SK-N-SH (cell line): ENCODE measurements around the gene F11.

Experiments used
- CTCF ChIP-seq: fragments of 200-600 bp; sonication (generic); IDR thresholded peaks from 2 replicates; pipeline ENCODE4 v1.6.1; 2017; ENCODE audit warnings: antibody characterized with exemption, mild to moderate bottlenecking, moderate library complexity
- SIN3A ChIP-seq: IDR thresholded peaks from 2 replicates; pipeline ENCODE4 v1.6.1; 2012; ENCODE audit warnings: low read depth, mild to moderate bottlenecking, low read length, moderate library complexity, borderline replicate concordance
- USF2 ChIP-seq: fragments of 150-350 bp; IDR thresholded peaks from 2 replicates; pipeline ENCODE4 v1.6.1; 2017; ENCODE audit warnings: antibody characterized with exemption, low read length, low read depth, borderline replicate concordance

GRCh38 chr4:186329372-186329771 lies 63.4 kb downstream of the F11 start:
- TF ChIP-seq CTCF (no peak), USF2 (no peak), SIN3A (no peak)
